ENCODE results near the gene TTC3.
A peak's percentile ranks its signal among the peaks of the same experiment; 100 is the strongest.

TTC3 gene

DNA sequence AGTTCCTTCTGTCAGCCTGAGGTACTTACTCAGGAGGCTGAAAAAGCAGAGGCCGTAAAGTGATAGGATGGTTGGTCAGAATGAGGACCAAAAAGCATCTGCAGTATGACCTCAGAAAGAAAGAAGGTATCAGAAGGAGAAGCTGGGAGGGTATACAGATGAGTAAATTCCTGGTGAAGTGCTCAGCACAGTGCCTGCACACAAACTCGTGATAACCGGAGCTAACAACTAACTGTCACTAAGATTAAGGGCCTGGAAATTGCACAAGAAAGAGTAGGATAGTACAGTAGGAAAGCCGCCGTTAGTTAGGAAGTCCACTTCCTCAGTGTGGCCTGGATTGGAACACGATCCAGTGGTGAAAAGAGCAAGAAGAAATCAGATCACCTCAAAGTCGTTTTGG is 131.5 kb downstream of the TTC3 start:
- no peak for TF ChIP-seq CTCF (IDR thresholded peaks at IDR 0.05; ENCODE audit: borderline replicate concordance, insufficient read depth, low read depth, low read length)
- no peak overlapping the region for H3K4me3 ChIP-seq (ENCODE audit: low read depth, low read length)

GRCh38 chr21:37206496-37206895 is 133.4 kb downstream of the TTC3 start:
- H3K4me3 ChIP-seq (ENCODE audit: low read depth, low read length), result no peak overlapping the region
- TF ChIP-seq CTCF (IDR thresholded peaks at IDR 0.05; ENCODE audit: borderline replicate concordance, insufficient read depth, low read depth, low read length), result no peak

DNA sequence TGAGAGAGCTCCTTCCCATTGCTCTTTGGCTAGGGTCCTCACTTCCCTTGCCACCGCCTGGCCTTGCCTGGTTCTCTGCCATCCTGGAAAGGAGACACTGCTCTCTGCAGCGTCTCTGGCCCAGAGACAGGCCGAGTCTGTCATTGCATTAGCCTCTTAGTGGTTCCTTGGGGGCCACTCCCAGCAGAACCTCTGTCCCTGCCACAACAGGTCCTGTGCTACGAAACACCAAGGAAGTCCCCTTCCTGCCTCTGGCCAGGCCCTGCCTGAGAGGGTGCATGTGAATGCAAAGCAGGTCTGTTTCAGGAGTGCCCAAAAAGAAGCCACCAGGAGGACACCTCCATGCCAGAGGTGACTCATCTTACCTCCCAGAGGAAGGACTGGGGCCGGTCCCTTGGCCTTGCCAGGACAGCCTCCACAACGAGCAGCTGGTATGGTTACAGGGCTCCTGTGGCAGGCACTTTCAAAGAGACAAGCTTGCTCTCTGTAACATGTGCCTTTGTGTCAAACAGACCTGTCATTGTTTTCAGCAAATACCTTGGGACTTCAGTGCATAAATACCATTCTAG is 134.5 kb downstream of the TTC3 start:
- H3K4me3 ChIP-seq (ENCODE audit: low read depth, low read length), result peak overlapping the region; percentile 8
- TF ChIP-seq CTCF (IDR thresholded peaks at IDR 0.05; ENCODE audit: borderline replicate concordance, insufficient read depth, low read depth, low read length), result no peak

- H3K4me3 ChIP-seq (ENCODE audit: low read depth, low read length), result peak overlapping the region; percentile 26
Measured at GRCh38 chr21:37208056-37208721, 135.1 kb downstream of the TTC3 start.

GRCh38 chr21:37208741-37209225 is 135.7 kb downstream of the TTC3 start:
- H3K4me3 ChIP-seq (ENCODE audit: low read depth, low read length), result no peak overlapping the region
- TF ChIP-seq CTCF (IDR thresholded peaks at IDR 0.05; ENCODE audit: borderline replicate concordance, insufficient read depth, low read depth, low read length), result no peak

More at GRCh38 chr21:37208056-37208721, 135.1 kb downstream of the TTC3 start:
- TF ChIP-seq CTCF (IDR thresholded peaks at IDR 0.05; ENCODE audit: borderline replicate concordance, insufficient read depth, low read depth, low read length), result no peak

DNA sequence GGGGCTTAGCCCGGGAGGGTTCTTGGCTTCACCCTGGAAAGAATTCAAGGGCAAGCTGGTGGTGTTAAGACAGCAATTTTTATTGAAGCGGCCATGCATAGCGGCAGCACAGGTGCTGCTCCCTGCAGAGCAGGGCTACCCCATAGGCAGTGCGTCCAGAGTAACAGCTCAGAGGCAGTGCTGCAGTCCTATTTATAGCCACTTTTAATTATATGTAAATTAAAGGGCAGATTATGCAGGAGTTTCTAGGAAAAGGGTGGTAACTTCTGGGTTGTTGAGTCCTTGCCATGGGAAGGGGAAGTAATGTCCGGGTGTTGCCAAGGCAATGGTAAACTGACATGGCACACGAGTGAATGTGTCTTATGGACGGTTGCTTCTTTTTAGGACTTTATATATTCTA is 137.1 kb downstream of the TTC3 start:
- TF ChIP-seq CTCF (IDR thresholded peaks at IDR 0.05; ENCODE audit: borderline replicate concordance, insufficient read depth, low read depth, low read length), result no peak
- no peak overlapping the region for H3K4me3 ChIP-seq (ENCODE audit: low read depth, low read length)

DNA sequence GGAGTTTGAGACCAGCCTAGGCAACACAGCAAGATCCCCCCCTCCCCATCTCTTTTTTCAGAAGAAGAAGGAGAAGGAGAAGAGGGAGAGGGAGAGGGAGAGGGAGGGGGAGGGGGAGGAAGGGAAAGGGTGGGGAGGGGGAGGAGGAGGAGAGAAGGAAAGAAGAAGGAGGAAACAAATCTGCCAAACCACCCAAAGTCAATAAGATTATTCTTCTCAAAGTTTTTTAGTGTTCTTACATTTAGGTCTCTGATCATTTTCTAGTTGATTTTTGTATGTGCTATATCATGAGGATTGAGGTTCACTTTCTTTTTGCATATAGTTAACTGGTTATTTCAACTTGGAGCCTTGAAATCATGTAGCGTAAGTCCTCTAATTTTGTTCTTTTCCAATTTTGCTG is 137.7 kb downstream of the TTC3 start:
- H3K4me3 ChIP-seq (ENCODE audit: low read depth, low read length), result no peak overlapping the region
- no peak for TF ChIP-seq CTCF (IDR thresholded peaks at IDR 0.05; ENCODE audit: borderline replicate concordance, insufficient read depth, low read depth, low read length)

All from GM12875 (cell line).